GM12874 (cell line): ENCODE measurements around the gene GPR15LG.

Experiments
- TF ChIP-seq, protein P1 (sequence below): IDR thresholded peaks from 2 replicates; pipeline ENCODE4 v1.5.1; 2011; ENCODE audit warnings: low read depth, mild to moderate bottlenecking, control low read depth, low read length, moderate library complexity; ENCODE audit not compliant: insufficient read depth

The GPR15LG gene

DNA sequence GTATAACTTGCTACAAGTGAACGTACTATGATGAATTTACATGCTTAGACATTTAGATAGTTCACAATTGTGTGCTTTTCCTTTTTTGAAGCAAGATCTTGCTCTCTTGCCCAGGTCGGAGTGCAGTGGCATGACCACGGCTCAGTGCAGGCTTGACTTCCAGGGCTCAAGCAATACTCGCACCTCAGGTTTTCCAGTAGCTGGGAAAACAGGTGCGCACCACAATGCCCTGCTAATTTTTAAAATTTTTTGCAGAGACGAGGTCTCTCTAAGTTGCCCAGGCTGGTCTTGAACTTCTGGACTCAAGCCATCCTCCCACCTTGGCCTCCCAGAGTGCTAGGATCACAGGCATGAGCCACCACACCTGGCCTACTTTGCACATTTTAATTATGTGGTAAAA, 1.8 kb downstream of the GPR15LG start:
- TF ChIP-seq, protein P1, sequence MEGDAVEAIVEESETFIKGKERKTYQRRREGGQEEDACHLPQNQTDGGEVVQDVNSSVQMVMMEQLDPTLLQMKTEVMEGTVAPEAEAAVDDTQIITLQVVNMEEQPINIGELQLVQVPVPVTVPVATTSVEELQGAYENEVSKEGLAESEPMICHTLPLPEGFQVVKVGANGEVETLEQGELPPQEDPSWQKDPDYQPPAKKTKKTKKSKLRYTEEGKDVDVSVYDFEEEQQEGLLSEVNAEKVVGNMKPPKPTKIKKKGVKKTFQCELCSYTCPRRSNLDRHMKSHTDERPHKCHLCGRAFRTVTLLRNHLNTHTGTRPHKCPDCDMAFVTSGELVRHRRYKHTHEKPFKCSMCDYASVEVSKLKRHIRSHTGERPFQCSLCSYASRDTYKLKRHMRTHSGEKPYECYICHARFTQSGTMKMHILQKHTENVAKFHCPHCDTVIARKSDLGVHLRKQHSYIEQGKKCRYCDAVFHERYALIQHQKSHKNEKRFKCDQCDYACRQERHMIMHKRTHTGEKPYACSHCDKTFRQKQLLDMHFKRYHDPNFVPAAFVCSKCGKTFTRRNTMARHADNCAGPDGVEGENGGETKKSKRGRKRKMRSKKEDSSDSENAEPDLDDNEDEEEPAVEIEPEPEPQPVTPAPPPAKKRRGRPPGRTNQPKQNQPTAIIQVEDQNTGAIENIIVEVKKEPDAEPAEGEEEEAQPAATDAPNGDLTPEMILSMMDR: no peak

DNA sequence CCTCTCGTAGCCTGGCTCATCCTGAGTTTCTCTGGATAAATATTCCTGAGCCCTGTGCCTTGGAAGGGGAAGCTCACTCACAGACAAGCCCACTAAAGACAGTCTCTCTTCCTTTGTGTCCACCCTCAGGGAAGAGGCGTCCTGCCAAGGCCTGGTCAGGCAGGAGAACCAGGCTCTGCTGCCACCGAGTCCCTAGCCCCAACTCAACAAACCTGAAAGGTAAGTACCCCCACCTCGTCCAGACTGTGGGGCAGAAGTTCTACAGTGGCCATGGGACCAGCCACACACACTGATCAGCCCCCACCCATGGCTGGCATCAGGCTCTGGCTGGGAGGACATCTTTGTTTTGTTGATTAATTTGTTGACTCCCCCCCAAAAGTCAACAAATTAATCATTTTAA, 2.8 kb downstream of the GPR15LG start:
- TF ChIP-seq, protein P1: no peak

DNA sequence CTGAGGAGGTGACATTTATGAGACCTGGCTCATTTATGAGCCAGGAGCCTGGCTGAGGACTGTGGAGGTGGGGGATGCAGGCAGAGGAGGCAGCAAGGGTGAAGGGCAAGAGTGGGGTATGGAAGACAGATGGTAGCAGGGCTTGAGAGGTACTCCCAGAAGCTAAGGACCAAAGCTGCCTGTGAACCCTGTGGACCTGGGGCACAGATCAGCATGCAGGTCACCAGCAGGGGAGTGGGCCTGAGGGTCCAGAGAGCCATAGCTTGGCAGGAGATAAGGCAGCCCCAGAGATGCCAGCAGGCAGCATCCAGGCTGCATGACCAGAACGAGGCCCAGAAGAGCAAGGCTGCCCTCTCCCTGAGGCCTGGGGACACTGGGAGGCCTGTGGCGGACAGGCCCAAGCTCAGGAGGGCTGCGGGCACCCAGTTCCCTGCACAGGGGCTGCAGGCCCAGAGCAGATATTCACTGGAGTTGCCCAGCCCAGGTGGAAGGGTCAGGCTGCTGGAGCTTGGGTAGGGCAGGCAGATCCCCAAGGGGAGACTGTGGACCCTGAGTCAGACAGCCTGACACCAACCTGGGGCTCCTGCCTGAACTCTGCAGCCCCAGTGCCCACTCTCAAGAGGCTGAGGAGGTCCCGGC, 3.4 kb downstream of the GPR15LG start:
- TF ChIP-seq, protein P1: no peak

DNA sequence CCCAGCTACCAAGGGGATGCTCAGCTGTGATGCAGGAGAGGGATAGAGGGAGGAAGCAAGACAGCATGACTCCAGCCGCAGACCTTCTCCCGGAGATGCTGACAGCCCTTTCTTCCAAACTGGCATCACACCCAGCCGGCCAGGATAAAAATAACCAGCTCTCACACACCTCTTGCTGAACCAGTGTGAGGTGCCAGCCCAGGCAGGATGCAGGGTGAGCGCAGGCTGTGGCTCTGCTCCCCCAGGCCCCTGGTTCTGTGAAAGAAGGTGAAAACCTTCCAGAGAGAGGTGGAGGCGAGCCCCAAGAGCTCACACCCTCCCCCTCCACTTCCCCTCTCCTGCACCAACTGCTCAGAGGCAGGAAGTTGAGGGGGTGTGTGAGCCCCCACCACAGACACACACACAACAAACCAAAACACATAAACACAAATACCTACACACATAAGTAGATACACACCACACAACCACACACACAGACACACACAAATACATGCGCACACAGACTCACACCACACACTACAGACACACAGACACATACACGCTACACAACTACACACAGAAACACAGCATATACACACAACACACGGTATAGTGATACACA, 4.0 kb downstream of the GPR15LG start:
- TF ChIP-seq, protein P1: no peak

DNA sequence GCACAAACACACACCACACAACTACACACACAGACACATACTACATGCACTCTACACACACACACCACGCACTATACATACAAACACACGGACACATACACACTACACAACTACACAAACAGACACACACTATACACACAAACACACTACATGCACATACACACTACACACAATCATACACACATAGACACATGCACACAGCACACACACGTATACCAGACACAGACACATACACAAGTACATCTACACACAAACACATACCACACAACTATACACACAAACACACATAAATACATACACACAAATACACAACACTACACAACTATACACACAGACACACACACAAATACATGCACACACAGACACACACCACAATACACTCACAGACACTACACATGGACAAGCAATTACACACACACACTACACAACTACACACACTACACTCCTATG, 4.6 kb downstream of the GPR15LG start:
- TF ChIP-seq, protein P1: no peak

DNA sequence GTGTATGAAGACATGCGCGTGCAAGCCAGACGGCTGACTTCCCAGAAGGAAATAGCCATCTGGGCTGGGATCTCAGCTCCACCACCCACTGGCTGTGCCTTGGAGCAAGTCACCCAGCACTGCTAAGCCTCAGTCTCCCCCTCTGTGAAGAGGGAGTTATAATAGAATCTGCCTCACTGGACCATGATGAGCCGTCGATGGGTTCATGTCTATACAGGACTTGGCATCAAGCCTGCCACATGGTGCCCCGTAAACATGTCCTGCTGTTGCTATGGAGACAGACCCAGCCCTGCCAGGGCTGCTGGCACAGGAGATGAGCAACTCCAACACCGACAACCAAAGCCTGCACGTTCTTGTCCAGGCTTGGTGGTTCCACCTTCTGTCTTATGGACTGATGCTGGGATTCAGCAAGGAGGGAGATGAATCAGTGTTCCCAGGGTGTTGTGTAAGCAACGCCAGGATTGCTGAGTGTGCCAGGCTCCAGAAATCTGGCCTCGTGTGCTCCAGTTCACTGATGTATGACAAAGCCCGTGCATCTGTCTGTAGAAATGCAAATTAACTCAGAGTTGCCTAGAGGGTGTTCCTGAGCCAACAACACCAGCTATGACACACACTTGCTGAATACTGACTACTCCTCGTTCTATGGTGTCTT, 5.6 kb downstream of the GPR15LG start:
- TF ChIP-seq, protein P1: no peak

DNA sequence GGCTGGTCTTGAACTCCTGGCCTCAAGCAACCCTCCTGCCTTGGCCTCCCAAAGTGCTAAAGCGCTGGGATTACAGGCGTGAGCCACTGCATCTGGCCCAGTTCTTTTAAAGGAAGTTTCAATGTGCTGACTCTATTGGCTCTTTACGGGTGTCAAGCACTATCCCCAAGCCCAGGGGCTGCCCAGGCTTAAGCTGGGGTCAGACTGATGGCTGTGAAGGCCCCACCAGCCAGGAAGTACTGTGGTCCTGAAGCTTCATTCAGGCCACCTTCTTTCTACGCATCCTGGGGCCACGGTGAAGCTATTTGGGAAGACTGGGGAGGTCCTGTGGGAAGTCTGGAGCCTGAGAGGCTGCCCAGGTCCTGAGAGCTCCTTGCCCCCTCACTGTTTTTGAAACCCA, 8.0 kb downstream of the GPR15LG start:
- TF ChIP-seq, protein P1: no peak
